Suprapubic skin (tissue), 4 donors: ENCODE data around the gene CHIT1.

Source experiments
- EP300 ChIP-seq: sonication (generic); formaldehyde crosslinking; IDR thresholded peaks from one replicate; pipeline ENCODE4 v1.6.1; 2017; ENCODE audit warnings: antibody characterized with exemption
- POLR2A ChIP-seq, 2 donors: fragments of 450-650 bp; IDR thresholded peaks; one replicate each; pipeline ENCODE4 v1.6.1; 2017; ENCODE audit warnings: antibody characterized with exemption in 2 of 2, mild to moderate bottlenecking in 2 of 2, moderate library complexity in 2 of 2
- POLR2AphosphoS5 ChIP-seq, 3 donors: sonication (generic); formaldehyde crosslinking; IDR thresholded peaks; one replicate each; pipeline ENCODE4 v1.6.1; 2017; ENCODE audit warnings: antibody characterized with exemption in 3 of 3
- TF ChIP-seq, protein P1 (sequence below), 2 donors: fragments of 200-600 bp in 1 of 2; fragments of 450-650 bp in 1 of 2; sonication (generic) in 1 of 2; IDR thresholded peaks; one replicate each; pipeline ENCODE4 v1.5.1; 2016 to 2019; ENCODE audit warnings: antibody characterized with exemption in 2 of 2, mild to moderate bottlenecking in 1 of 2, moderate library complexity in 1 of 2

DNA sequence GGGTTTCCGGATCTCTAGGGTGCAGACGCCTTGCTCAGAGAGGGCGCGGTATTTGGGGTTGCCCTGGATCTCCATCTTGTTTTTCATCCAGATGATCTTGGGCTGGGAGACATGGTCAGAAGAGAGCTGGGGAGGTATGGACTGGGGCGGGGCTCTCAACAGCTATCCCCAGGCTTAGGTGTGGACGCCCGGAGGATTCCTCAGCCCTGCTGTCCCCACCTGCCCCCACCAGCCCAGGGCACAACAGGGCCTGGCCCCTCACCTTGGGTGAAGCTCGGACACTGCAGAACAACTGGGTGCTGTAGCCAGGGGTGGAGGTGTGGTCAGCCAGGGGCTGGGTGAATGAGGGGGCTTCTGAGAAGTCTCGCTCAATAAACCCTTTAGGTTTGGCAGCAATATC lies 60.5 kb downstream of the CHIT1 start:
- TF ChIP-seq POLR2AphosphoS5 (IDR thresholded peaks at IDR 0.05) = no peak
- TF ChIP-seq, protein P1, sequence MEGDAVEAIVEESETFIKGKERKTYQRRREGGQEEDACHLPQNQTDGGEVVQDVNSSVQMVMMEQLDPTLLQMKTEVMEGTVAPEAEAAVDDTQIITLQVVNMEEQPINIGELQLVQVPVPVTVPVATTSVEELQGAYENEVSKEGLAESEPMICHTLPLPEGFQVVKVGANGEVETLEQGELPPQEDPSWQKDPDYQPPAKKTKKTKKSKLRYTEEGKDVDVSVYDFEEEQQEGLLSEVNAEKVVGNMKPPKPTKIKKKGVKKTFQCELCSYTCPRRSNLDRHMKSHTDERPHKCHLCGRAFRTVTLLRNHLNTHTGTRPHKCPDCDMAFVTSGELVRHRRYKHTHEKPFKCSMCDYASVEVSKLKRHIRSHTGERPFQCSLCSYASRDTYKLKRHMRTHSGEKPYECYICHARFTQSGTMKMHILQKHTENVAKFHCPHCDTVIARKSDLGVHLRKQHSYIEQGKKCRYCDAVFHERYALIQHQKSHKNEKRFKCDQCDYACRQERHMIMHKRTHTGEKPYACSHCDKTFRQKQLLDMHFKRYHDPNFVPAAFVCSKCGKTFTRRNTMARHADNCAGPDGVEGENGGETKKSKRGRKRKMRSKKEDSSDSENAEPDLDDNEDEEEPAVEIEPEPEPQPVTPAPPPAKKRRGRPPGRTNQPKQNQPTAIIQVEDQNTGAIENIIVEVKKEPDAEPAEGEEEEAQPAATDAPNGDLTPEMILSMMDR (IDR thresholded peaks at IDR 0.05) = no peak
- TF ChIP-seq POLR2A (IDR thresholded peaks at IDR 0.05) = no peak
- TF ChIP-seq EP300 = no peak
